ENCODE results near the gene MINDY4. TPM values are rescaled to one million over a fixed set of nuclear protein-coding genes. Genes with fewer than 3 reads are reported as not detected.

Gene MINDY4
- total RNA-seq, 1 experiment from 2014 or later, result 2.1 TPM

GRCh38 chr7:30752484-30752883, 18.7 kb upstream of the MINDY4 start:
- no peaks in the 10 kb centered on the region for H3K9me3 ChIP-seq
- DNase-seq, result no peak
- H3K27me3 Mint-ChIP-seq (ENCODE audit: insufficient read depth, unreplicated experiment), result no peaks in the 10 kb centered on the region
- no TSS peak for BruUV-seq (replicated peaks)
- H3K36me3 Mint-ChIP-seq (ENCODE audit: insufficient read depth, unreplicated experiment), result no peaks in the 10 kb centered on the region
- H3K4me3 ChIP-seq (ENCODE audit: low read depth, low read length), result no peak overlapping the region
- TF ChIP-seq, protein P1, sequence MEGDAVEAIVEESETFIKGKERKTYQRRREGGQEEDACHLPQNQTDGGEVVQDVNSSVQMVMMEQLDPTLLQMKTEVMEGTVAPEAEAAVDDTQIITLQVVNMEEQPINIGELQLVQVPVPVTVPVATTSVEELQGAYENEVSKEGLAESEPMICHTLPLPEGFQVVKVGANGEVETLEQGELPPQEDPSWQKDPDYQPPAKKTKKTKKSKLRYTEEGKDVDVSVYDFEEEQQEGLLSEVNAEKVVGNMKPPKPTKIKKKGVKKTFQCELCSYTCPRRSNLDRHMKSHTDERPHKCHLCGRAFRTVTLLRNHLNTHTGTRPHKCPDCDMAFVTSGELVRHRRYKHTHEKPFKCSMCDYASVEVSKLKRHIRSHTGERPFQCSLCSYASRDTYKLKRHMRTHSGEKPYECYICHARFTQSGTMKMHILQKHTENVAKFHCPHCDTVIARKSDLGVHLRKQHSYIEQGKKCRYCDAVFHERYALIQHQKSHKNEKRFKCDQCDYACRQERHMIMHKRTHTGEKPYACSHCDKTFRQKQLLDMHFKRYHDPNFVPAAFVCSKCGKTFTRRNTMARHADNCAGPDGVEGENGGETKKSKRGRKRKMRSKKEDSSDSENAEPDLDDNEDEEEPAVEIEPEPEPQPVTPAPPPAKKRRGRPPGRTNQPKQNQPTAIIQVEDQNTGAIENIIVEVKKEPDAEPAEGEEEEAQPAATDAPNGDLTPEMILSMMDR (IDR thresholded peaks at IDR 0.05; ENCODE audit: insufficient read depth in 1 of 2, low read depth in 1 of 2, low read length in 1 of 2, severe bottlenecking in 1 of 2, unreplicated experiment in 1 of 2), result no peak
- no peak overlapping the region for H3K4me3 Mint-ChIP-seq (ENCODE audit: unreplicated experiment)
- CTCF ChIA-PET, result no interaction called here
- intact Hi-C loops (cut with micrococcal nuclease; ENCODE audit: unreplicated experiment), result no loop called here
- H3K36me3 ChIP-seq (ENCODE audit: control insufficient read depth, insufficient read depth, low read length), result no peaks in the 10 kb centered on the region
- peaks cover 14% of the 10 kb centered on the region for H3K9me3 Mint-ChIP-seq (ENCODE audit: unreplicated experiment)
- POLR2A ChIA-PET, result no interaction called here
- peaks cover 13% of the 10 kb centered on the region for H3K4me1 Mint-ChIP-seq (ENCODE audit: low read depth, unreplicated experiment)
- H3K27me3 ChIP-seq (replicated peaks; ENCODE audit: control insufficient read depth, insufficient read depth, low read length), result no peaks in the 10 kb centered on the region
- no peak overlapping the region for H3K27ac Mint-ChIP-seq (ENCODE audit: unreplicated experiment)
- peaks cover 14% of the 10 kb centered on the region for H3K4me1 ChIP-seq

DNA sequence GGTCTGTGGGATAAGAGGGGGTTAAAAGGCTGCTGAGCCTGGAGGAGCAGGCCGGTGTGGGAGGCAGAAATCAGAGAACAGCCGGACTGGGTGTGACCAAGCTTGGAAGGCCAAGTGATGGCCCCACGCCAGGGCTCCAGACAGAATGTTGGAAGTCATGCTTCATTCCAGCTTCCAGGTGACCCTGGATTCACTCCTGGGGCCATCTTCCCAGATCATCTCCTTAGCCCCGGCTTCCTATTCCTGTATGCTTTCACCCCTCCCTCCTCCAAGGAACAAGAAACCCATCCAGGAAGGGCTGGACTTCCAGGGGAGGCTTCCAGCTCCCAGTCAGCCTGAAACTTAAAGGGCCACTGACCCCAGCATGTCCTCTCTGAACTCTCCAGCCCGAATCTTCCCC, 18.2 kb upstream of the MINDY4 start:
- no peak overlapping the region for H3K4me3 ChIP-seq (ENCODE audit: low read depth, low read length)
- no peaks in the 10 kb centered on the region for H3K27me3 ChIP-seq (replicated peaks; ENCODE audit: control insufficient read depth, insufficient read depth, low read length)
- H3K4me1 ChIP-seq, result peaks cover 13% of the 10 kb centered on the region
- H3K27me3 Mint-ChIP-seq (ENCODE audit: insufficient read depth, unreplicated experiment), result no peaks in the 10 kb centered on the region
- H3K36me3 ChIP-seq (ENCODE audit: control insufficient read depth, insufficient read depth, low read length), result no peaks in the 10 kb centered on the region
- BruUV-seq (replicated peaks), result no TSS peak
- no peaks in the 10 kb centered on the region for H3K9me3 ChIP-seq
- ChIA-PET POLR2A (no interaction called here), CTCF (no interaction called here)
- intact Hi-C loops (cut with micrococcal nuclease; ENCODE audit: unreplicated experiment), result no loop called here
- no peaks in the 10 kb centered on the region for H3K36me3 Mint-ChIP-seq (ENCODE audit: insufficient read depth, unreplicated experiment)
- no peak overlapping the region for H3K27ac Mint-ChIP-seq (ENCODE audit: unreplicated experiment)
- TF ChIP-seq, protein P1 (IDR thresholded peaks at IDR 0.05; ENCODE audit: insufficient read depth in 1 of 2, low read depth in 1 of 2, low read length in 1 of 2, severe bottlenecking in 1 of 2, unreplicated experiment in 1 of 2), result no peak
- H3K9me3 Mint-ChIP-seq (ENCODE audit: unreplicated experiment), result peaks cover 14% of the 10 kb centered on the region
- no peak for DNase-seq
- peaks cover 13% of the 10 kb centered on the region for H3K4me1 Mint-ChIP-seq (ENCODE audit: low read depth, unreplicated experiment)
- no peak overlapping the region for H3K4me3 Mint-ChIP-seq (ENCODE audit: unreplicated experiment)

DNA sequence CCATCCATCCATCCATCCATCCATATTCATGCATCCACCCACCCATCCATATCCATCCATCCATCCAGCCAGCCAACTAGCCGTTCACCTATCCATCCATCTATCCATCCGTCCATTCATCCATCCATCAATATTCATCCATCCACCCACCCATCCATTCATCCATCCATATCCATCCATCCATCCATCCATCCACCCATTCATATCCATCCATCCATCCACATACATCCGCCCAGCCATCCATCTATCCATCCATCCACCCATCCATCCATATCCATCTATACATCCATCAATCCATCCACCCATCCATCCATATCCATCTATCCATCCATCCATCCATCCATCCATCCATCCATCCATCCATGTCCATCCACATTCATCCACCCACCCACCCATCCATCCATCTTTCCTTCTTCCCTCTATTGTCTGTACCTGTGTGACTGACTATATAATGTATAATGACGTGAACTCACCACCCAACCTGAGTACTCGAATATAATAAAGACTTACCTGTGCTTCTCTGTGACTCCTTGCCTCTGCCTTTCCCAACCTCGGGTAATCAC, 16.8 kb upstream of the MINDY4 start:
- CTCF ChIA-PET, result no interaction called here
- Histone ChIP-seq H3K36me3 (ENCODE audit: control insufficient read depth, insufficient read depth, low read length) (no peaks in the 10 kb centered on the region), H3K9me3 (no peaks in the 10 kb centered on the region), H3K4me3 (ENCODE audit: low read depth, low read length) (no peak overlapping the region), H3K4me1 (0 out of 2 replicates have a peak, but pooled peaks cover 3% of the 10 kb centered on the region), H3K27me3 (replicated peaks; ENCODE audit: control insufficient read depth, insufficient read depth, low read length) (no peaks in the 10 kb centered on the region)
- Mint-ChIP-seq H3K27me3 (ENCODE audit: insufficient read depth, unreplicated experiment) (no peaks in the 10 kb centered on the region), H3K27ac (ENCODE audit: unreplicated experiment) (no peak overlapping the region), H3K36me3 (ENCODE audit: insufficient read depth, unreplicated experiment) (no peaks in the 10 kb centered on the region), H3K4me3 (ENCODE audit: unreplicated experiment) (no peak overlapping the region), H3K9me3 (ENCODE audit: unreplicated experiment) (peaks cover 14% of the 10 kb centered on the region), H3K4me1 (ENCODE audit: low read depth, unreplicated experiment) (peaks cover 3% of the 10 kb centered on the region)
- BruUV-seq (replicated peaks), result no TSS peak
- TF ChIP-seq, protein P1 (IDR thresholded peaks at IDR 0.05; ENCODE audit: insufficient read depth in 1 of 2, low read depth in 1 of 2, low read length in 1 of 2, severe bottlenecking in 1 of 2, unreplicated experiment in 1 of 2), result no peak
- intact Hi-C loops (cut with micrococcal nuclease; ENCODE audit: unreplicated experiment), result no loop called here
- no peak for DNase-seq
- POLR2A ChIA-PET, result no interaction called here
